IPS-NIHi7 (cell line): ENCODE data around the gene PDE7B.
A peak's percentile ranks its signal among the peaks of the same experiment; 100 is the strongest.
"Not testable (repeated sequence)": the region's sequence is repeated elsewhere in the genome, so short reads cannot be mapped to it uniquely, and the experiment has no call there.

Source experiments
- DNase-seq: peaks from one replicate; pipeline ENCODE4 v3.0.0; 2012; ENCODE audit warnings: mixed read lengths; ENCODE audit errors: extremely low spot score

The PDE7B gene

DNA sequence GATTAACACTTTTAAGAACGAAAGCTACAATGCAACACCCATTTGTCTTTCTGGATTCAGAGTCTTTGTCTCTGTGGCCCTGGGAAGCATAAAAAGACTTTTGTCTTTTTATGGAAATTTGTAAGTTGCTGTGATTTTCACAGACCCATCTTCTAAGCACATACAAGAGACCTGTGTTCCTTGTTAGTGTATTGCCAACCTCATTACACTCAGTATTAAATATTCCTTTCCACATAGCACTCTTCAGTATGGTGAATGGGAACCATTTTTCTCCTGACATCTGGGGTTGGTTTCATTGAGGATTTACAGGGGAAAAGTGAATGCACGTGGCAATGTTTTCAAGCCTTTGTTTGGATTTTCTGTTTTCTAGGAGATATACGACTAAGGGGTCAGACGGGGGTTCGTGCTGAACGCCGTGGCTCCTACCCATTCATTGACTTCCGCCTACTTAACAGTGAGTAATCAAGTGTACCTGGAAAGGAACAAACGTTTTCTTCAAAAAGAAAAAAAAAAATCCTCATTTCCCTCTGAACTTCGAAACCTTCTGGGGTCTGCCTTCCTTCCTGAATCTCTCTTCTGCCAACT is 257.0 kb downstream of the PDE7B start:
- no peak for DNase-seq

DNA sequence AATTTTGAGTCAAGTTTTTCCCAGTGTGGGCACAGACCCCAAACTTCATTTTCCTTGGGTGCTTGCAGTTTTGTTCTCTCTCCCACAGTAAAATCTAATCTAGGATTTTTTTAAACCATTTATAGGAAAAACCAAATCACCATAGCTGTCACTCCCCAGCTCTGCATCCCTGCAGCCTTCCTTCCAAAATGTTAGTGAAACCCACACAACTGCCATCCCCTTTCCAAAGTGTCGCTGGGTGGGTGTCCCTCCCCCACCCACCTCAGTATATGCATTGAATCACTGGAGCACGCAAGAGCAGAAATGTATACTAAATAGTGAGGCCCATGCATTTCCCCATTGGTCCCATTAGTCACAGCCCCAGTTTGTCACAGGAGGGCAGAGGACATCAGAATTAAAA is 260.3 kb downstream of the PDE7B start:
- DNase-seq, result no peak

DNA sequence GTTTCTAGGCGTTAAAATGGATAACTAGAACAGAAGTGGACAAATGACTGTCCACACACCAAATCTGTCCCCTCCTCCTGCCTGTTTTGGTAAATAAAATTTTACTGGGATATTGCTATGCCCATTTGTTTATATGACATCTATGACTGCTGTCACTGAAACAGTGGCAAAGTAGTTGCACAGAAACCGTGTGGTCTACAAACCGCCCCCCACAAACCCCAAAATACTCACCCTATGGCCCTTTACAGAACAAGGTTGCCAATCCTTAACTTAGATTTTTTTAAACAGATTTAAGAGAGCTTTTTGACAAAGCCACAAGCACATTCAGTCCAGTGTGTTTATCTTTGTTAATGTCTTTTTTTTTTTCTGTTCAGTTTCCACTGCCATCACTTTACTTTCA is 260.8 kb downstream of the PDE7B start:
- DNase-seq, result no peak

DNA sequence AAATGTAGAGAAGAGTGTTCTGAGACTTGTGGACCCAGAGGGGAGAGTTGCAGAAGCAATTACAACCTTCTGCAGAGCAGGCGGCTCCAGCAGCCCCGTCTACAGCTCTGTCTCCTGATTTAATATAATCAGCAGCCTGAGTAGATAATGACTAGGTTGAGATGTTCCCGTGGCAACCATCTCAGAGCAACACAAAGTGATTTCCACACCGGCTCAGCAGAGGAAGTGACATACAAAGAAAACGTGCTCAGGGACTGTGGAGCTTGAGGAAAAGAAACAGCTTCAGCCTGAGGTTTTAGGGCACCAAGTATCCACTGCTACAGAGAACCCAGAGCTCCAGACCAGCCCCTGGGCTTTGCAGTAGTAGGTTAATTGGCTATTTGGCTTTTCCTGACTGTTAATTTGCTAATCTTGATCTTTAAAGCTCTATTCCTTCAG is 262.3 kb downstream of the PDE7B start:
- DNase-seq, result peak; percentile 31

- DNase-seq, result no peak
These were observed 263.2 kb downstream of the PDE7B start for GRCh38 chr6:136114661-136115060.

- DNase-seq, result no peak
These were observed 264.4 kb downstream of the PDE7B start for GRCh38 chr6:136115941-136116340.

- DNase-seq, result no peak
These were observed 265.6 kb downstream of the PDE7B start for GRCh38 chr6:136117081-136117480.

- no peak for DNase-seq
These were observed 267.3 kb downstream of the PDE7B start for GRCh38 chr6:136118787-136119186.

GRCh38 chr6:136123468-136123867 is 272.0 kb downstream of the PDE7B start:
- DNase-seq, result no peak

- no peak for DNase-seq
These were observed 274.1 kb downstream of the PDE7B start for GRCh38 chr6:136125585-136125984.

DNA sequence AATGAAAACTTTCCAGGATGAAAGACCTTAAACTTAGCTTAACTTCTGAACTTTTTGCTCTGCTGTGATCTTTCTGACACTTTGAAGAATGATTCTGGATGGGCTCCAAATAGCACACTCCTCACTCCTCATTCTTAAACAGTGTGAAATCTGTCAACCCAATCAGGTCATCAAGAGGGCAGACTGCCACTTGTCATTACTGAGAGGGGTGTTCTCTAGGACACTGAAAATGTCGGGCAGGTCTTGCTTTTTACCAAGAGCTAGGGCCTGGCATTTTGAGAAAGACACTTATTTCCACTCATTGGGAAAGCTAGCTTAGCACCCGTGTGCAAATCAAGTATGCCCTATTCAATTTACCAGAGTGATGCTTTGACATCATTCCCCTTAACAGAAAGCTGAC is 276.4 kb downstream of the PDE7B start:
- no peak for DNase-seq

DNA sequence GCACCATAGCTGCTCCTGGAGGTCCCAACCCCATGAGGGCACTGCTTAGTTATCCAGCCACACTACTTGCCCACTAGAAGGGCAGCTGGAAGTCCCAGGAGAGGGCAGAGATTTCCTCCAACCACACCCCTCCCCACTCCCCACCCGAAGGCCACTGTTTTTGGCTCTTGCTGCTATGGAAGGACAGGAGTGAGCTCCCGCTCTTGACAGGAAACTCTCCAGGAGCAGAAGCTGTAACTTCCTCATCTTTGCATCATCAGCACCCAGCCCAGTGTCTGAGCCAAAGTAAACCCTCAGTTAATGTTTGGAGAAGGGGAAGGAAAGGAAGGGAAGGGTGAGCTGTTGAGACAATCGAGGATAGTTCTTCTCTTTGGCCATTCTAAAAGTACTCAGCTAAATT is 277.9 kb downstream of the PDE7B start:
- DNase-seq, result no peak

DNA sequence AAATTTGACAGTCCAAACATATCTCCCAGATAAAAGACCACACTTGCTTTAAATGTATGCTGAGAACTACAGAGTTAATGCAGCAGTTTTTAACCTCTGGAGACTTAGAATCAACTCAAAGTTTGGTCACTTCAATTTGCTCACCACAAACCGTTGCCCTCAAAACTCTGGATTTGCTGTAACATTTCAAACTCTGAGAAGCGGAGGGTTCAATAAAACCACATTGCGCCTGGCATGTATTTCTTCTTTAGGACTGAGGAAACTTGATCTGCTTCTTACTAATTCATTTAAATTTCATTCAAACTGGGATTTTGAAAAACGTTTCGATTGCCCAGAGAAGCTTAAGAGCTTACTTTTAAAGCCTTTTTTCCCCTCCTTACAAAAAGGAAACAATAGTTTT is 282.8 kb downstream of the PDE7B start:
- DNase-seq, result no peak

DNA sequence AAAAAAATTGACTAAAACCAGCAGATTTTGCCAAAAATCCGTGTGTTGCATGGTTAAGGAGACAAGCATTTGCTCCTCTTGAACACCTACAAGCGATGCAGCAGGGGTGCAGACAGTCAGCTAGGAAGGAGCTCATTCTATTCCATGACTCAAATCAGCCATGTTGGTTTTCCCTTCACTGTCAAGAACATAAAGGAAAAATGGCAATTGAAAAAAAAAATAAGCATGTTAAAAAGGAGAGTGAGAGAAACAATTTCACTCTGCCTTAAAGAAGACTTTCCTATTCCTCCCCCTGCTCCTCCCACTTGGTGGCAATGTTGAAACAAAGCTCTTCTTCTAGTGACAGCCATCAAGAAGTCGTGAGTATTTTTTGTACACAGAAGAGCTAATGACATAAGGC is 283.2 kb downstream of the PDE7B start:
- DNase-seq, result no peak

DNA sequence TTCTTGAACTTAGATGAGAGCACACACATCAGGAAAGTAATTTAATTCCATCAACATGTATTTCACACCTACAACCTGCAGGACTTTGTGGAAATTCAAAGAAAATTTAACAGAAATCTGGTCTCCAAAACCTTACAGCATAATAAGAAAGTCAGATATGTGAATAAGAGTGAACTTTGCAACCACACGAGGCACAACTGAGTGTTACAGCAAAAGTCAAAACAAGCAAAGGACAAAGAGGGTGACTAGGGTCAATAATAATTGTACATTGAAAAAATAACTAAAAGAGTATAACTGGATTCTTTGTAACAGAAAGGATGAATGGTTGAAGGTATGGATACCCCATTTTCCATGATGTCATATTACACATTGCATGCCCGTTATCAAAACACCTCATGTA is 284.8 kb downstream of the PDE7B start:
- DNase-seq, result no peak

GRCh38 chr6:136137008-136137692 is 285.6 kb downstream of the PDE7B start:
- DNase-seq, result no peak

GRCh38 chr6:136137739-136138402 is 286.4 kb downstream of the PDE7B start:
- DNase-seq, result no peak

- not testable (repeated sequence) for DNase-seq
These were observed 287.6 kb downstream of the PDE7B start for GRCh38 chr6:136139111-136139510.

DNA sequence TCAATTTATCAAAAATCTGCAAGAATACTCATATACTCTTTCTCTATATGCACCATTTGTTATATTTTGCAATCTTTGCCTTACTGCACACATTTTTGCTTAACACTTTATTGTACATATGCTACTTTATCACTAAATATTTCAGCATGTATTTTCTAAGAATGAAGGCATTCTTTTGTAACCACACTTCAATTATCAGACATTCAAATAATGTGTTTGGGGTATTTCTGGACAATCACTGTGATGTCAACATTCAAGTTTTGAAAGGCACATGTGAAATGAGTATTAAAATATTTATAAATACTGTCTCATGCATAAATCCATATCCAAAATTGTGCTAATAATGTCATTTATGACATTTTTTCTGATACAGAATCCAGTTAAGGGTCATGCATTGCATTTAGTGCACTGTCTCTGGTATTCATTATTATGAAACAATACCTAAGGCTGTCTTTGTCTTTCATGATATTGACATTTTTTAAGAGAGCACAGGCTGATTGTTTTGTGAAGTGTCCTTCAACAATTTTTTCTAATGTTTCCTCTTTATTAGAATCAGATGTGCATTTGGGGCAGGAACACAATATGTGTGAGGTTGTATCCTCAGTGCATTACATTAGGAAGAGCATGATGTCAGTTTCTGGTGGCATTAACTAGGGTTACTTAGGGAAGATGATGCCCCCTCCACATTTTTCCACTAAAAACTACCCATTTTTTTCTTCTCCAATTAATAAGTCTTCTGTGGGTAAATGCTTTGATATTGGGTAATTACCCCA is 292.9 kb downstream of the PDE7B start:
- no peak for DNase-seq

- no peak for DNase-seq
These were observed 294.6 kb downstream of the PDE7B start for GRCh38 chr6:136146130-136146529.

GRCh38 chr6:136147342-136147741 is 295.8 kb downstream of the PDE7B start:
- no peak for DNase-seq

DNA sequence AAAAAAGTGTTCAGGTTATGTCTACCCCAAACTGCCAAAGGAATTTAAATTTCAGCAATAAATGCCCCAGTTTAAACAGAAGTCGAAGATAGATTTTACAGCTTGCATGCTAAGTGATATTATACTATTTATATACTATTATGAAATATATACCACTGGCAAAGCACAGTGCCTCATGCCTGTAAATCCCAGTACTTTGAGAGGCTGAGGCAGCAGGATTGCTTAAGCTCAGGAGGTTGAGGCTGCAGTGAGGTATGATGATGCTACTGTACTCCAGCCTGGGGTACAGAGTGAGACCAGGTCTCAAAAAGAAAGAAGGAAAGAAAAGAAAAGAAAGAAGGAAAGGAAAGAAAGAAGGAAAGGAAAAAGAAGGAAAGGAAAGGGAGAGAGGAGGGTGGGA is 296.6 kb downstream of the PDE7B start:
- no peak for DNase-seq
